ENCODE data around the gene APOA1.

DNA sequence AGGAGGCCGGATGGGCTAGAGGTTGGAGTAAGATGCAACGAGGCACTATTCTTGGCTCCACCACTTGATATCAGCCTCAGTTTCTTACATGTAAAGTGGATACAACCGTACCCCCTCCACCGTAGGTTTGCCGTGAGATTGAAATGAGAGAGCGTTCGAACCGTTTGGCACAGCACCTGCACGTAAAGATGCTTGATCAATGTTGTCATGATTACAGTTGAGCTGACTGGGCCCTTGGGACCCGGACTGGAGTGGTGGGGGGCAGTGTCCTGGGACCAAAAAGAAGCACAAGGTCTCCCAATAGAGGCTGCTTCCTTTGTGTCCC lies 4.0 kb downstream of the APOA1 start:
- TF ChIP-seq CTCF (conservative IDR thresholded peaks at IDR 0.05; ENCODE audit: low read depth, low read length) (no peak), SMC3 (IDR thresholded peaks at IDR 0.05; ENCODE audit: low read depth, low read length) (no peak), POLR2A (IDR thresholded peaks at IDR 0.05; ENCODE audit: low read depth, low read length) (no peak), MAFK (IDR thresholded peaks at IDR 0.05; ENCODE audit: low read depth, low read length) (no peak), ELK1 (IDR thresholded peaks at IDR 0.05; ENCODE audit: borderline replicate concordance, low read depth, low read length) (no peak), FOS (IDR thresholded peaks at IDR 0.05; ENCODE audit: low read depth, low read length) (no peak), CEBPB (IDR thresholded peaks at IDR 0.05; ENCODE audit: low read depth, low read length) (no peak), MXI1 (IDR thresholded peaks at IDR 0.05; ENCODE audit: borderline replicate concordance, low read depth, low read length) (no peak), NFE2L2 (IDR thresholded peaks at IDR 0.05; ENCODE audit: low read depth, low read length) (no peak), RAD21 (IDR thresholded peaks at IDR 0.05; ENCODE audit: low read length) (no peak), RFX5 (IDR thresholded peaks at IDR 0.05; ENCODE audit: low read depth, low read length) (no peak)
- TF ChIP-seq, protein P1, sequence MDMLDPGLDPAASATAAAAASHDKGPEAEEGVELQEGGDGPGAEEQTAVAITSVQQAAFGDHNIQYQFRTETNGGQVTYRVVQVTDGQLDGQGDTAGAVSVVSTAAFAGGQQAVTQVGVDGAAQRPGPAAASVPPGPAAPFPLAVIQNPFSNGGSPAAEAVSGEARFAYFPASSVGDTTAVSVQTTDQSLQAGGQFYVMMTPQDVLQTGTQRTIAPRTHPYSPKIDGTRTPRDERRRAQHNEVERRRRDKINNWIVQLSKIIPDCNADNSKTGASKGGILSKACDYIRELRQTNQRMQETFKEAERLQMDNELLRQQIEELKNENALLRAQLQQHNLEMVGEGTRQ (IDR thresholded peaks at IDR 0.05; ENCODE audit: low read depth, low read length): no peak

Data from IMR-90 (cell line).